Thyroid gland (tissue), 4 donors: Measurements from ENCODE around the gene FAM83B. TPM values are rescaled to one million over a fixed set of nuclear protein-coding genes. Genes with fewer than 3 reads are reported as not detected.

ENCODE experiments used
- DNase-seq, 2 donors: peaks; one replicate each; pipeline ENCODE4 v3.0.0-alpha.2; 2019
- H3K27ac ChIP-seq, 3 donors: fragments of 200-600 bp; sonication (generic); 1 replicate in 2 of 3; 2 replicates in 1 of 3; pipeline ENCODE4 v1.5.1; 2016 to 2019; ENCODE audit warnings: mild to moderate bottlenecking in 1 of 3, moderate library complexity in 1 of 3
- H3K27me3 ChIP-seq: fragments of 200-600 bp; sonication (generic); one replicate; pipeline ENCODE4 v1.5.1; 2019
- H3K36me3 ChIP-seq, 2 donors: fragments of 200-600 bp; sonication (generic); one replicate each; pipeline ENCODE4 v1.5.1; 2016 to 2019
- H3K4me1 ChIP-seq, 2 donors: fragments of 200-600 bp; sonication (generic); one replicate each; pipeline ENCODE4 v1.5.1; 2017 to 2019
- H3K4me3 ChIP-seq, 3 donors: fragments of 200-600 bp; sonication (generic); replicated peaks in 1 of 3; 1 replicate in 2 of 3; 2 replicates in 1 of 3; pipeline ENCODE4 v1.5.1; 2016; ENCODE audit warnings: mild to moderate bottlenecking in 1 of 3
- H3K9me3 ChIP-seq: fragments of 200-600 bp; sonication (generic); one replicate; pipeline ENCODE4 v1.5.1; 2017
- POLR2A ChIP-seq, 2 donors: fragments of 450-650 bp; IDR thresholded peaks; one replicate each; pipeline ENCODE4 v1.6.1; 2017; ENCODE audit warnings: antibody characterized with exemption in 2 of 2, mild to moderate bottlenecking in 2 of 2, moderate library complexity in 1 of 2
- WGBS, 2 donors: methylation state at CpG; one replicate each; pipeline ENCODE4 v1.1.5; 2017; 5-methylcytosine and 5-hydroxymethylcytosine counted together
- intact Hi-C: fragments of 100-400 bp; cut with DNase I; formaldehyde crosslinking; loops from one replicate; pipeline ENCODE4 v1.15.1; 2023
- total RNA-seq, 4 donors: library from RNA; depleted of rRNA; stranded (reverse); fragments of >200 nt; gene quantifications; one replicate each; pipeline ENCODE4 v1.2.3, GENCODE V29; 2016
- TF ChIP-seq, protein P1 (sequence below), 6 experiments: fragments of 200-600 bp in 3 of 6; fragments of 450-650 bp in 3 of 6; sonication (generic) in 3 of 6; IDR thresholded peaks; one replicate each; pipeline ENCODE4 v1.5.1; 2016 to 2019; ENCODE audit warnings: antibody characterized with exemption in 6 of 6, mild to moderate bottlenecking in 2 of 6, inconsistent platforms in 1 of 6, moderate library complexity in 1 of 6

FAM83B gene
- total RNA-seq, 4 donors from 2014 or later = 20.3 to 29.9 (median 23.5) TPM

DNA sequence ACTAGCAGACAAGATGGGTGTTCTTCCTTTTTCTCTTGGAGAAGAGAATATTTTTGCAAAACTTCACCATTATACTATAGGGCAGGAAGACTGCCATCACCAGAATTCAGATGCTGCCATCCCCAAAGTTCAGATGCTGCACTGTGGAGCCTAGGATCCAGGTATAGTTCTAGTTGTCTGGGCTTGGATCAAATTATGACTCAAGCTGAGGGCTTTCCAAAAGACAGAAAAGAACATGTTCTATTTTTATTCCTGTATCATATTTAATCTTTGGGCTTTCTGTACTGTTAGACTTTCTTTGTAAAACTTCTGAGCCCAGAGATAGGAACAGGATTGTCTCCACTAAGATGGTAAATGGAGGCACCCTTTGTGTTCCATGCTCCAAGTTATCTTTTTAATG is 22.0 kb downstream of the FAM83B start:
- DNase-seq = no peak
- intact Hi-C loops = no loop called here
- TF ChIP-seq, protein P1, sequence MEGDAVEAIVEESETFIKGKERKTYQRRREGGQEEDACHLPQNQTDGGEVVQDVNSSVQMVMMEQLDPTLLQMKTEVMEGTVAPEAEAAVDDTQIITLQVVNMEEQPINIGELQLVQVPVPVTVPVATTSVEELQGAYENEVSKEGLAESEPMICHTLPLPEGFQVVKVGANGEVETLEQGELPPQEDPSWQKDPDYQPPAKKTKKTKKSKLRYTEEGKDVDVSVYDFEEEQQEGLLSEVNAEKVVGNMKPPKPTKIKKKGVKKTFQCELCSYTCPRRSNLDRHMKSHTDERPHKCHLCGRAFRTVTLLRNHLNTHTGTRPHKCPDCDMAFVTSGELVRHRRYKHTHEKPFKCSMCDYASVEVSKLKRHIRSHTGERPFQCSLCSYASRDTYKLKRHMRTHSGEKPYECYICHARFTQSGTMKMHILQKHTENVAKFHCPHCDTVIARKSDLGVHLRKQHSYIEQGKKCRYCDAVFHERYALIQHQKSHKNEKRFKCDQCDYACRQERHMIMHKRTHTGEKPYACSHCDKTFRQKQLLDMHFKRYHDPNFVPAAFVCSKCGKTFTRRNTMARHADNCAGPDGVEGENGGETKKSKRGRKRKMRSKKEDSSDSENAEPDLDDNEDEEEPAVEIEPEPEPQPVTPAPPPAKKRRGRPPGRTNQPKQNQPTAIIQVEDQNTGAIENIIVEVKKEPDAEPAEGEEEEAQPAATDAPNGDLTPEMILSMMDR (IDR thresholded peaks at IDR 0.05) = no peak
- no peak for TF ChIP-seq POLR2A (IDR thresholded peaks at IDR 0.05)

DNA sequence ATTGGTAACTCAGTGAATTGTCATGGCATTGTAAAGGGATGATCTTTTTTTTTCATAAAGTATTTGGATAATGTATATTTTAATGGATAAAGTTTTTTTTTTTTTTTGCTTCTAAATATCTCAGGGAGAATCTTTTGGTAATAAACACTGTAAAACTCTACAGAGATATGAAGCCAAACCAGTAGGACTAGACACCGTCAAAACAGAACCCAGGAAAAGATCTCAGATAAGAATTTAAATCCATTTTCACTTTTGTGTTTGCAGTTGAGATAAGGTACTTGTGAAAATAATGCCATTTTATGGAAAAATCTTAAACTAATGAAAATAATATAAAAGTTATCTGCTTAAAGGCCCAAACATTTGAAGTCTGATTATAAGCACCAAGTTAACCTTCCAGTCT is 27.0 kb downstream of the FAM83B start:
- Histone ChIP-seq H3K9me3 (no peaks in the 10 kb centered on the region), H3K27ac (no peak overlapping the region), H3K4me1 (no peaks in the 10 kb centered on the region), H3K27me3 (no peaks in the 10 kb centered on the region), H3K36me3 (no peaks in the 10 kb centered on the region), H3K4me3 (no peak overlapping the region)
- intact Hi-C loops = no loop called here
- TF ChIP-seq, protein P1 (IDR thresholded peaks at IDR 0.05) = no peak
- TF ChIP-seq POLR2A (IDR thresholded peaks at IDR 0.05) = no peak
- DNase-seq = no peak
- whole genome bisulfite sequencing, 2 donors = 54 to 56% methylated on average over 1 of the region's 1 CpG

More for the DNA sequence above, 22.0 kb downstream of the FAM83B start:
- Histone ChIP-seq H3K27ac (no peak overlapping the region), H3K4me1 (no peaks in the 10 kb centered on the region), H3K4me3 (no peak overlapping the region), H3K27me3 (no peaks in the 10 kb centered on the region), H3K9me3 (no peaks in the 10 kb centered on the region), H3K36me3 (no peaks in the 10 kb centered on the region)

DNA sequence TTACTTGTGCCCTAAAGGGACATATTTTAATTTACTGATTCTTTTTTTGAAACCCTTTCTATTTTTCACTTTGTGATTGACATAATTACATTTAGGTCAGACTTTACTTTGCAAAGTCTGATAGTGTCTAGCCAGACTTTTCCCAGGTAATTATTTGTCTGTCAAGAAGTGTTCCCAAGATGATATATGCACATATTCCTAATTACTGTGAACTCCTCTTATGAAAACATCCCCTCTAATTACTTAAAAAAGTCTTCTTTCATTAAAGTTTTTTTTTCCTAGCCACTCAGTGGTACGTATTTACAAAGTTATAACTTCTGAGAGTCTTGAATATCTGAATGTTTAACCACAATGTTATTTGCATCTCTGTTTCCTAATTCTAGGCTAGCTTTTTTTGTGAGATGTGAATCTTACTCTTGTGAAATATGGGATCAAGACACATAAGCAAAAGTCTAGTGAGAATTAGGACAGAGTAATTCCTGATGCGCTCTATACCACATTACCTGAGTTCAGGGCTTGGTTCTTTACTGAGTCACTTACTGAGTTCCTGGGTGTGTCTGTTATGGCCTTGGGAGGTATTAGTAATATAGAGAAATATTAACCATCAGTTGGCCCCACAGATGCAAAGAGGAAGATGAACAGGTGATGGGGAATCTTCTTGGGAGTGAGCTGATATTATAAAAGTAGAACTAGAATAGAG is 27.9 kb downstream of the FAM83B start:
- Histone ChIP-seq H3K4me3 (no peak overlapping the region), H3K27me3 (no peaks in the 10 kb centered on the region), H3K9me3 (no peaks in the 10 kb centered on the region), H3K4me1 (no peaks in the 10 kb centered on the region), H3K27ac (no peak overlapping the region), H3K36me3 (no peaks in the 10 kb centered on the region)
- TF ChIP-seq, protein P1 (IDR thresholded peaks at IDR 0.05) = no peak
- no peak for TF ChIP-seq POLR2A (IDR thresholded peaks at IDR 0.05)
- intact Hi-C loops = no loop called here
- 85 to 87% methylated on average over 2 of the region's 2 CpGs for WGBS, 2 donors
- DNase-seq = no peak

DNA sequence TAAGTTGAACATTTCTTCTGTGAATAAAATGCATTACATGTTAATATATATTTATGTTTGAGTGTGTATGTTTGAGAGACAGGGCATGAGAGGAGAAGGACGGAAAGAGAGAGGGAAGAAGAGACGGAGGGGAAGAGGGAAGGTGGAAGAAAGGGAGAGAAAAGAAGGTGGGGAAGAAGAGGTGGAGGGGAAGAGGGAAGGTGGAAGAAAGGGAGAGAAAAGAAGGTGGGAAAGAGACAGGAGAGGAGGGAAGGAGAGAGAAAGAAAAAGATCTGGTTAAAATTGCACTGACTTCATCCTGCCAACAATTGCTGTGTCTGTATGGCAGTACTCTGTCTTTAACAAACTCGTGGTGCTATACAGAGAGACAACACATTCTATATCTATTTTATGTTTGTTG is 29.0 kb downstream of the FAM83B start:
- H3K36me3 ChIP-seq = no peaks in the 10 kb centered on the region
- whole genome bisulfite sequencing, 2 donors = 84 to 88% methylated on average over 3 of the region's 3 CpGs
- no peaks in the 10 kb centered on the region for H3K9me3 ChIP-seq
- H3K27ac ChIP-seq = no peak overlapping the region
- no peaks in the 10 kb centered on the region for H3K4me1 ChIP-seq
- no peak for DNase-seq
- H3K27me3 ChIP-seq = no peaks in the 10 kb centered on the region
- TF ChIP-seq, protein P1 (IDR thresholded peaks at IDR 0.05) = no peak
- no peak for TF ChIP-seq POLR2A (IDR thresholded peaks at IDR 0.05)
- H3K4me3 ChIP-seq = no peak overlapping the region
- intact Hi-C loops = no loop called here

DNA sequence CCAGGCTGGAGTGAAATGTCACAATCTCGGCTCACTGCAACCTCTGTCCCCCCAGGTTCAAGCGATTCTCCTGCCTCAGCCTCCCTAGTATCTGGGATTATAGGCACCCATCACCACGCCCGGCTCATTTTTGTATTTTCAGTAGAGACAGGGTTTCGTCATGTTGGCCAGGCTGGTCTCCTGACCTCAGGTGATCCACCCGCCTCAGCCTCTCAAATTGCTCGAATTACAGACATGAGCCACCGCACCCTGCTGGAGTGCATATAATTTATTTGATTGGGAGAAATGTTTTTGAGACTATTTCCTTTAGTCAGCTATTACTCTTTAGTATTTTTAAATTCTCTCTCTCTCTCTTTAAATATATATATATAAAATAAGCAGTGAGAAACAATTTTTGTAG is 29.8 kb downstream of the FAM83B start:
- H3K36me3 ChIP-seq = no peaks in the 10 kb centered on the region
- TF ChIP-seq, protein P1 (IDR thresholded peaks at IDR 0.05) = no peak
- TF ChIP-seq POLR2A (IDR thresholded peaks at IDR 0.05) = no peak
- H3K9me3 ChIP-seq = no peaks in the 10 kb centered on the region
- H3K27me3 ChIP-seq = no peaks in the 10 kb centered on the region
- no peak overlapping the region for H3K4me3 ChIP-seq
- intact Hi-C loops = no loop called here
- H3K4me1 ChIP-seq = no peaks in the 10 kb centered on the region
- H3K27ac ChIP-seq = no peak overlapping the region
- 91 to 93% methylated on average over 8 of the region's 8 CpGs for WGBS, 2 donors
- no peak for DNase-seq
